HL-60/S4 treated with retinoic acid at 250 ng/mL for 4 days and 3 days (cell line): ENCODE data around the gene RRP7A.
"Not testable (repeated sequence)": the region's sequence is repeated elsewhere in the genome, so short reads cannot be mapped to it uniquely, and the experiment has no call there.

ENCODE experiments used
- in situ Hi-C: fragments of 300-500 bp; cut with MboI; formaldehyde crosslinking; loops from 2 replicates; pipeline ENCODE4 v1.7.0; 2022; ENCODE audit warnings: low sequenced_read_pairs

RRP7A gene

DNA sequence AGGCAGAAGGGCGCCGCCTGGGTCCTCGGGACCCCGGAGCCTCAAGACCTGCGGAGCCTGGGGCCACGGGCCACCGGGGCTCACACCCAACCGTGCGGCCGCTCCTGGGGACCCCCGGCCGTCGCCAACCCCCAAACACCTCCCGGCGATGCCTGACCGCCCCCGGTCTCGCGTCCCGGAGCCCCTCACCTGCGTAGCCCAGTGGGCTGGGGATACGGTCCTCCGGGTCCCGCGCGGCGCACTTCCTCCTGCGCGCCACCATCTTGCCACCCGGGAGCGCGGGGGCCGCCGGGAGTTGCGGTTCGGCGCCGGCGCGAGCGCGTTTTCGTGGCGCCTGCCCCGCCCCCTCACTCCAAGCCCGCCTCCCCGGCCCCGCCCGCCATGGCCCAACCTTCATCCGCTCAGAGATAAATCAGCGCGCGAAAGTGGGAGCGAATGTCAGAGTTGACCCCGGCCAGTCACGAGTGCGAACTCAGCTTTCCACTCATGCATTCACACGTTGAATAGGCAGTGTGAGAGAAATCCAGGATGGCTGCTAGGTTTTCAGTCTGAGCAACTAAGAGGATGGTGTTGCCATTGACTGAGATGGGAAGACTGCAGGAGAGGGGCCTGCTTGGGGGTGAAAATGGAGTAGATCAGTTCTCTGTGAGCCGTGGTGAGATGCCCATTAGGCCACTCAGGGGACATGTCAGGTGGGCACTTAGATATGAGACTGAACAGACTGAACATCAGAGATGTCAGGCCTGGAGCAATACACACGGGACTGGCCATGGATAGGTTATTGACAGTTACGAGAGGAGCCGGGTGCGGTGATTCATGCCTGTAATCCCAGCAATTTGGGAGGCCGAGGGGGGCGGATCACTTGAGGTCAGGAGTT lies at the start of gene RRP7A:
TSS of gene RRP7A (minus strand) at position 272 of the 877 bp plus-strand sequence. CDS start at position 262, 10 bp downstream.
- in situ Hi-C loops, result no loop called here

GRCh38 chr22:42567950-42568349 lies 48.4 kb upstream of the RRP7A start:
- in situ Hi-C loops, result not testable (repeated sequence)

GRCh38 chr22:42565956-42566355 lies 46.4 kb upstream of the RRP7A start:
- in situ Hi-C loops, result no loop called here

DNA sequence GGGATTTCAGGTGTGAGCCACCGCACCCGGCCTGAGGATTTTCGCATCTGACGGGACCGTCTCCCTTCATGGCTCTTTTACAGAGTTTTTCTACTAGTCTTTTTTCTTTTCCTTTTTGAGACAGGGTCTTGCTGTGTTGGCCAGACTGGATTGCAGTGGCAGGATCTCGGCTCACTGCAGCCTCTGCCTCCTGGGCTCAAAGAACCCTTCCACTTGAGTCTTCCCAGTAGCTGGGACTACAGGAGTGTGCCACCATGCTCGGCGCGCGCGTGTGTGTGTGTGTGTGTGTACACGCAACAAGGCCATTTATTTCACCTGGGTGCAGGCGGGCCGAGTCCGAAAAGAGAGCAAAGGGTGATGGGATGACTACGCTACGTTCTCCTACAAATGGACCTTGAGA lies 45.1 kb upstream of the RRP7A start:
- in situ Hi-C loops, result no loop called here

- in situ Hi-C loops, result not testable (repeated sequence)
Measured at GRCh38 chr22:42563943-42564342, 44.3 kb upstream of the RRP7A start.

DNA sequence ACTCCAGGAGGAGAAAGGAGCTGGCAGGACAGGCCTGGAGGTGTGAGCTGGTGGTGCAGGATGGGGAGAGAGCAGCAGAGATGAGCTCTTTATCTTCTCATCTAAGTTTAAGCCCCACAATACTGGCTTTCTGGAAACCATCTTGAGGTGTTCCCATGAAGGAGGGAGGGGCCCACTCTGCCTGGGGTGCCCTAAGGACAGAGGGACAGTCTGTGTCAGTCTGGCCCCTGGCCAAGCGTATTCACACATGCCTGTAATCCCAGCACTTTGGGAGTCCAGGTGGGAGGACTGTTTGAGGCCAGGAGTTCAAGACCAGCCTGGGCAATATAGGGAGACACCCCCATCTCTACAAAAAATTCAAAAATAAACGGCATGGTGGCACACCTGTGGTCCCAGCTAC lies 43.1 kb upstream of the RRP7A start:
- in situ Hi-C loops, result no loop called here

DNA sequence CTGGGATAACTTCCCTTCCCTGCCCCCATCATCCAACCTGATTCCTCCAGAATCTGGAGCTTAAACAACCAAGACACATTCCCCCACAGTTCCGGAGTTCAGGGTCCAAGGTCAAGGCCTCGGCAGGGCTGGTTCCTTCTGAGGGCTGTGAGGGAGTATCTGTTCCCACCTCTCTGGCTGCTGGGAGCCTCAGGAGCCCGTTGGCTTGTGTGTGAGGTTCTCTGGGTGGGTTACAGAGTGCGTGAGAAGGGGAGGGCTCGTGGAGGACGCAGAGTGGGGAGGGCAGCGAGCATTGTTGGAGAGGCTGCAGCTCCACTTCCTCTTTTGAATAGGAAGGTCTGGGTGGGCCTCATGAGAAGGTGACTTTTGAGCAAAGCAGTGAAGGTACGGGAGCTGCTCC lies 42.7 kb upstream of the RRP7A start:
- in situ Hi-C loops, result no loop called here

DNA sequence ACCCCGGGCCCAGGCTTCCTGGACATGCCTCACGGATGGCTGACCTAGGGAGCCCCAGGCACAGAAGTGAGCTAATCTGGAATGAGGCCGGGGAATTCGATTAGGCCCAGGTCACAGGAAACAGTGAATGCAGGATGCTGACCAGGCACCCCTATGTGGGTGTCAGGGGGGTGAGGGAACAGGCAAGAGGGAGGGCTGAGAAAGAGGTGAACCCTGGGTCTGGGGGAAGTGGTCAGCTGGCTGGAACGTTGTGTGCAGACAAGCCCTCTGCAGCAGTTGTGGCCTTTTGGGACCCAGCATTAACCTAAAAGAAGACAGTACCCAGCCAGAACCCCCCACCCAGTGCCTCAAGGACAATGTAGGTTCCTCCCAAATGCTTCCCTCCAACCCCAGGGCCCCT lies 42.3 kb upstream of the RRP7A start:
- in situ Hi-C loops, result no loop called here

GRCh38 chr22:42560781-42561180 lies 41.2 kb upstream of the RRP7A start:
- in situ Hi-C loops, result no loop called here

DNA sequence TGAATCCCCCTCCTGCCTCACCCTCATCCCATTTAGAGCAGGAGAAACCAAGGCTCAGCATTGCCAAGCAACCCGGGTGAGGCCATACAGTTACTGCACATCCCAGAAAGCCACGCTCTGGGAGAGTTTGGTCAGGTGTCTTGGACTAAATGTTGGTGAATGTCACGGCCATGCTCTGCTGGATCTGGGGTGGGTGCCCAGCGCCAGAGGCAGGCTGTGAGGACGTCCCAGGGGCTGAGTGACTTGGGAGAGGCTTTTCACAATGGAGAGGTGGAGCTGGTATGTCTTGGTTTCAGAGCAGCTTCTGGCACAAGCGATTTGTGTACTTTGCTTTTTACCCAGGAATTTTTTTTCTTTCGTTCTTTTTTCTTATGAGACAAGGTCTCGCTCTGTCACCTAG lies 40.8 kb upstream of the RRP7A start:
- in situ Hi-C loops, result no loop called here

DNA sequence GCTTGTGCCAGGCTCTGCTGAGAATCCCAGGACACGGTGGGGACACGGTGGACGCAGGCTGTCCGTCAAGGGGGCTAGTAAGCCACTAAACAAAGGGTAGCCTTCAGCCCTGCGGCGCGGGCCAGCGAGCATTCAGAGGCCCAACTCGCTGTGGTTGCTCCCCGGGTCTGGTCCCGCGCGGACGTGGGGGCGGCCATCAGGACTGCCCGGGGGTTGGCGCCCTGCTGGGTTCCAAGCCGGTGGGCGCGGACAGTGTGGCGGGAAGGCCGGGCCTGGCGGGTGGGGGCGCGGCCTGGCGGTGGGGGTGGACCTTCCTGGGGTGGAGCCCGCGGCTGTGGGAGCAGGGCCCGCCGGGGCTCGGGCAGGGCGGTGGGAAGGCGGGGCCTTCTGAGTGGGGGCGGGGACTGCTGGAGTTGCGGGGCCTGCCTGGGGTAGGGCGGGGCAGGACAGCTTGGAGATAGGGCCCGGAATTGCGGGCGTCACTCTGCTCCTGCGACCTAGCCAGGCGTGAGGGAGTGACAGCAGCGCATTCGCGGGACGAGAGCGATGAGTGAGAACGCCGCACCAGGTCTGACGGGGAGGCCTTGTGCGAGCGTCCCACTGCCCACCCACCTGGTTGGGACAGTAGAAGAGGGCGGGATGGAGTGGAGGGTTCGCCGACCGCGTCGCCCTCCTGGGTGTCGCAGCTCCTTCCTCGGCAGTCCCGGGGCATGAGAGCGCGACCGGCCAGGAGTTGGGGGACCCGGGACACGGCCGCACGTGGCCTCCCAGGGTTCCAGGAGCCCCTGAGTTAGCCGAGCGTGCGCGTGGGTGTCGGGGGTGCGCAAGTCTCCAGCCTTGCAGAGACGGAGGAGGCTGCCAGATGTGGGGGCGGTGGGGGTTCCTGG lies 34.1 kb upstream of the RRP7A start, which contains the start of gene SERHL2:
TSS of gene SERHL2 (plus strand) at position 482 of the 887 bp plus-strand sequence. CDS start at position 547, 65 bp downstream.
- in situ Hi-C loops, result no loop called here

DNA sequence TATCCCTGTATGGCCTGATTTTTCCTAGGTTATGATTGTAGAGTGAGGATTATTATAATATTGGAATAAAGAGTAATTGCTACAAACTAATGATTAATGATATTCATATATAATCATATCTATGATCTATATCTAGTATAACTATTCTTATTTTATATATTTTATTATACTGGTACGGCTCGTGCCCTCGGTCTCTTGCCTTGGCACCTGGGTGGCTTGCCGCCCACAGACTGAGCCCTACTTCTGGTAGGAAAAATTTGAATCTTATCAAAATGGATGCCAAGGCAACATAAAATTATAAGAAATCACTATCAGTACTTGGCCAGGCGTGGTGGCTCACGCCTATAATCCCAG lies 32.7 kb upstream of the RRP7A start:
- in situ Hi-C loops, result not testable (repeated sequence)

- in situ Hi-C loops, result no loop called here
Measured at GRCh38 chr22:42549331-42550060, 29.9 kb upstream of the RRP7A start.

GRCh38 chr22:42548597-42549330 lies 29.2 kb upstream of the RRP7A start:
- in situ Hi-C loops, result no loop called here

DNA sequence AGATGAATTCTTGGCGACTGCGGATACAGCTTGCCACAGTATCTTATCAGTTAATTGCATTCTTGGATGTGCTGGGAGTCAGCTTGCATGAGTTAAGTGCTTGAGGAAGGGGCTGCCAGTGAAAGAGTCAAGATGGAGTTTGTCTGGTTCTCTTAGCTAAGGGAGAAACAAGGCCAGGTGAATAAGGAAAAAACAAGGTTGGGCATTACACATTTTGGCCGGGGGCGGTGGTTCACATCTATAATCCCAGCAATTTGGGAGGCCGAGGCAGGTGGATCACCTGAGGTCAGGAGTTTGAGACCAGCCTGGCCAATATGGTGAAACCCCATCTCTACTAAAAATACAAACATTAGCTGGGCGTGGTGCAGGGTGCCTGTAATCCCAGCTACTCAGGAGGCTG lies 28.5 kb upstream of the RRP7A start:
- in situ Hi-C loops, result not testable (repeated sequence)

- in situ Hi-C loops, result no loop called here
Measured at GRCh38 chr22:42547562-42547961, 28.0 kb upstream of the RRP7A start.

GRCh38 chr22:42544686-42545085 lies 25.1 kb upstream of the RRP7A start:
- in situ Hi-C loops, result no loop called here

- in situ Hi-C loops, result not testable (repeated sequence)
Measured at GRCh38 chr22:42539236-42539771, 19.7 kb upstream of the RRP7A start.

GRCh38 chr22:42537199-42537831 lies 17.7 kb upstream of the RRP7A start:
- in situ Hi-C loops, result not testable (repeated sequence)

DNA sequence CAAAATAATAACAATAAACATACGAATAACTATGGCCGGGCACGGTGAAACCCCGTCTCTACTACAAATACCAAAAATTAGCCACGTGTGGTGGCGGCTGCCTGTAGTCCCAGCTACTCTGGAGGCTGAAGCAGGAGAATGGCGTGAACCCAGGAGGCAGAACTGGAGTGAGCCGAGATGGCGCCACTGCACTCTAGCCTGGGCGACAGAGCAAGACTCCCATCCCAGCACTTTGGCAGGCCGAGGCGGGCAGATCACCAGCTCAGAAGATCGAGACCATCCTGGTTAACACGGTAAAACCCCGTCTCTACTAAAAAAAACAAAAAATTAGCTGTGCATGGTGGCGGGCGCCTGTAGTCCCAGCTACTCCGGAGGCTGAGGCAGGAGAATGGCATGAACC lies 17.0 kb upstream of the RRP7A start:
- in situ Hi-C loops, result not testable (repeated sequence)
